Measurements from ENCODE around the gene CAPRIN1.
A peak's percentile ranks its signal among the peaks of the same experiment; 100 is the strongest.
"Not testable (repeated sequence)": the region's sequence is repeated elsewhere in the genome, so short reads cannot be mapped to it uniquely, and the experiment has no call there.

Gene CAPRIN1

GRCh38 chr11:34050581-34051348 lies 766 bp upstream of the CAPRIN1 start:
- Histone ChIP-seq H3K36me3 (ENCODE audit: control insufficient read depth, insufficient read depth, low read length) (no peaks in the 10 kb centered on the region), H3K9me3 (ENCODE audit: control insufficient read depth, low read length) (no peaks in the 10 kb centered on the region), H3K27me3 (replicated peaks; ENCODE audit: control insufficient read depth, insufficient read depth, low read length, poor library complexity, severe bottlenecking) (no peaks in the 10 kb centered on the region), H3K4me3 (ENCODE audit: insufficient read depth, low read depth, low read length, poor library complexity, severe bottlenecking) (peak overlapping the region; percentile 95), H3K4me1 (ENCODE audit: control insufficient read depth, insufficient read depth, low read length, poor library complexity, severe bottlenecking) (peaks cover 17% of the 10 kb centered on the region), H3K27ac (ENCODE audit: insufficient read depth, low read length, poor library complexity, severe bottlenecking) (peak overlapping the region; percentile 100)
- no peak for DNase-seq

GRCh38 chr11:34052036-34052607 lies 591 bp downstream of the CAPRIN1 start:
- peak; percentile 77 to 81 (median 78) for DNase-seq
- Histone ChIP-seq H3K9me3 (ENCODE audit: control insufficient read depth, low read length) (no peaks in the 10 kb centered on the region), H3K27me3 (replicated peaks; ENCODE audit: control insufficient read depth, insufficient read depth, low read length, poor library complexity, severe bottlenecking) (no peaks in the 10 kb centered on the region), H3K4me1 (ENCODE audit: control insufficient read depth, insufficient read depth, low read length, poor library complexity, severe bottlenecking) (peaks cover 24% of the 10 kb centered on the region), H3K4me3 (ENCODE audit: insufficient read depth, low read depth, low read length, poor library complexity, severe bottlenecking) (peak overlapping the region; percentile 95), H3K27ac (ENCODE audit: insufficient read depth, low read length, poor library complexity, severe bottlenecking) (peak overlapping the region; percentile 100), H3K36me3 (ENCODE audit: control insufficient read depth, insufficient read depth, low read length) (peaks cover 3% of the 10 kb centered on the region)

GRCh38 chr11:34052608-34053160 lies 1.2 kb downstream of the CAPRIN1 start:
- H3K9me3 ChIP-seq (ENCODE audit: control insufficient read depth, low read length): no peaks in the 10 kb centered on the region
- peak in 1 of 3 donors; percentile 11 for DNase-seq
- H3K36me3 ChIP-seq (ENCODE audit: control insufficient read depth, insufficient read depth, low read length): peaks cover 3% of the 10 kb centered on the region
- peaks cover 29% of the 10 kb centered on the region for H3K4me1 ChIP-seq (ENCODE audit: control insufficient read depth, insufficient read depth, low read length, poor library complexity, severe bottlenecking)
- H3K27ac ChIP-seq (ENCODE audit: insufficient read depth, low read length, poor library complexity, severe bottlenecking): peak overlapping the region; percentile 100
- no peaks in the 10 kb centered on the region for H3K27me3 ChIP-seq (replicated peaks; ENCODE audit: control insufficient read depth, insufficient read depth, low read length, poor library complexity, severe bottlenecking)
- peak overlapping the region; percentile 95 for H3K4me3 ChIP-seq (ENCODE audit: insufficient read depth, low read depth, low read length, poor library complexity, severe bottlenecking)

- Histone ChIP-seq H3K9me3 (ENCODE audit: control insufficient read depth, low read length) (no peaks in the 10 kb centered on the region), H3K4me1 (ENCODE audit: control insufficient read depth, insufficient read depth, low read length, poor library complexity, severe bottlenecking) (peaks cover 30% of the 10 kb centered on the region), H3K36me3 (ENCODE audit: control insufficient read depth, insufficient read depth, low read length) (peaks cover 3% of the 10 kb centered on the region), H3K27me3 (replicated peaks; ENCODE audit: control insufficient read depth, insufficient read depth, low read length, poor library complexity, severe bottlenecking) (no peaks in the 10 kb centered on the region), H3K4me3 (ENCODE audit: insufficient read depth, low read depth, low read length, poor library complexity, severe bottlenecking) (peak overlapping the region; percentile 95), H3K27ac (ENCODE audit: insufficient read depth, low read length, poor library complexity, severe bottlenecking) (peak overlapping the region; percentile 100)
- DNase-seq: peak; percentile 57 to 71 (median 67)
These were observed 1.7 kb downstream of the CAPRIN1 start for GRCh38 chr11:34053161-34053686.

GRCh38 chr11:34054351-34054750 lies 2.8 kb downstream of the CAPRIN1 start:
- not testable (repeated sequence) for DNase-seq; H3K4me3 ChIP-seq (ENCODE audit: insufficient read depth, low read depth, low read length, poor library complexity, severe bottlenecking); H3K36me3 ChIP-seq (ENCODE audit: control insufficient read depth, insufficient read depth, low read length); H3K9me3 ChIP-seq (ENCODE audit: control insufficient read depth, low read length); H3K27me3 ChIP-seq (replicated peaks; ENCODE audit: control insufficient read depth, insufficient read depth, low read length, poor library complexity, severe bottlenecking)
- Histone ChIP-seq H3K27ac (ENCODE audit: insufficient read depth, low read length, poor library complexity, severe bottlenecking) (peak overlapping the region; percentile 100), H3K4me1 (ENCODE audit: control insufficient read depth, insufficient read depth, low read length, poor library complexity, severe bottlenecking) (peaks cover 30% of the 10 kb centered on the region)

- DNase-seq: no peak
- Histone ChIP-seq H3K4me1 (ENCODE audit: control insufficient read depth, insufficient read depth, low read length, poor library complexity, severe bottlenecking) (peaks cover 30% of the 10 kb centered on the region), H3K27ac (ENCODE audit: insufficient read depth, low read length, poor library complexity, severe bottlenecking) (no peak overlapping the region), H3K27me3 (replicated peaks; ENCODE audit: control insufficient read depth, insufficient read depth, low read length, poor library complexity, severe bottlenecking) (no peaks in the 10 kb centered on the region), H3K4me3 (ENCODE audit: insufficient read depth, low read depth, low read length, poor library complexity, severe bottlenecking) (no peak overlapping the region), H3K36me3 (ENCODE audit: control insufficient read depth, insufficient read depth, low read length) (peaks cover 5% of the 10 kb centered on the region), H3K9me3 (ENCODE audit: control insufficient read depth, low read length) (no peaks in the 10 kb centered on the region)
These were observed 3.9 kb downstream of the CAPRIN1 start for GRCh38 chr11:34055218-34056000.

GRCh38 chr11:34056672-34057071 lies 5.1 kb downstream of the CAPRIN1 start:
- no peaks in the 10 kb centered on the region for H3K9me3 ChIP-seq (ENCODE audit: control insufficient read depth, low read length)
- H3K36me3 ChIP-seq (ENCODE audit: control insufficient read depth, insufficient read depth, low read length): peaks cover 12% of the 10 kb centered on the region
- peaks cover 30% of the 10 kb centered on the region for H3K4me1 ChIP-seq (ENCODE audit: control insufficient read depth, insufficient read depth, low read length, poor library complexity, severe bottlenecking)
- no peak overlapping the region for H3K4me3 ChIP-seq (ENCODE audit: insufficient read depth, low read depth, low read length, poor library complexity, severe bottlenecking)
- H3K27me3 ChIP-seq (replicated peaks; ENCODE audit: control insufficient read depth, insufficient read depth, low read length, poor library complexity, severe bottlenecking): no peaks in the 10 kb centered on the region
- no peak for DNase-seq
- H3K27ac ChIP-seq (ENCODE audit: insufficient read depth, low read length, poor library complexity, severe bottlenecking): no peak overlapping the region

- H3K27me3 ChIP-seq (replicated peaks; ENCODE audit: control insufficient read depth, insufficient read depth, low read length, poor library complexity, severe bottlenecking): no peaks in the 10 kb centered on the region
- H3K27ac ChIP-seq (ENCODE audit: insufficient read depth, low read length, poor library complexity, severe bottlenecking): no peak overlapping the region
- H3K36me3 ChIP-seq (ENCODE audit: control insufficient read depth, insufficient read depth, low read length): peaks cover 11% of the 10 kb centered on the region
- H3K4me1 ChIP-seq (ENCODE audit: control insufficient read depth, insufficient read depth, low read length, poor library complexity, severe bottlenecking): peaks cover 2% of the 10 kb centered on the region
- H3K4me3 ChIP-seq (ENCODE audit: insufficient read depth, low read depth, low read length, poor library complexity, severe bottlenecking): no peak overlapping the region
- DNase-seq: no peak
- no peaks in the 10 kb centered on the region for H3K9me3 ChIP-seq (ENCODE audit: control insufficient read depth, low read length)
These were observed 11.7 kb downstream of the CAPRIN1 start for GRCh38 chr11:34063061-34063795.

GRCh38 chr11:34064291-34064690 lies 12.8 kb downstream of the CAPRIN1 start:
- H3K27me3 ChIP-seq (replicated peaks; ENCODE audit: control insufficient read depth, insufficient read depth, low read length, poor library complexity, severe bottlenecking): no peaks in the 10 kb centered on the region
- no peak for DNase-seq
- no peak overlapping the region for H3K4me3 ChIP-seq (ENCODE audit: insufficient read depth, low read depth, low read length, poor library complexity, severe bottlenecking)
- H3K36me3 ChIP-seq (ENCODE audit: control insufficient read depth, insufficient read depth, low read length): peaks cover 11% of the 10 kb centered on the region
- H3K9me3 ChIP-seq (ENCODE audit: control insufficient read depth, low read length): no peaks in the 10 kb centered on the region
- H3K4me1 ChIP-seq (ENCODE audit: control insufficient read depth, insufficient read depth, low read length, poor library complexity, severe bottlenecking): peaks cover 2% of the 10 kb centered on the region
- H3K27ac ChIP-seq (ENCODE audit: insufficient read depth, low read length, poor library complexity, severe bottlenecking): no peak overlapping the region
